ENCODE measurements around the gene NTSR1. TPM values are rescaled to one million over a fixed set of nuclear protein-coding genes. Genes with fewer than 3 reads are reported as not detected.

The NTSR1 gene
- total RNA-seq, 1 donor from 2014 or later, result not detected

DNA sequence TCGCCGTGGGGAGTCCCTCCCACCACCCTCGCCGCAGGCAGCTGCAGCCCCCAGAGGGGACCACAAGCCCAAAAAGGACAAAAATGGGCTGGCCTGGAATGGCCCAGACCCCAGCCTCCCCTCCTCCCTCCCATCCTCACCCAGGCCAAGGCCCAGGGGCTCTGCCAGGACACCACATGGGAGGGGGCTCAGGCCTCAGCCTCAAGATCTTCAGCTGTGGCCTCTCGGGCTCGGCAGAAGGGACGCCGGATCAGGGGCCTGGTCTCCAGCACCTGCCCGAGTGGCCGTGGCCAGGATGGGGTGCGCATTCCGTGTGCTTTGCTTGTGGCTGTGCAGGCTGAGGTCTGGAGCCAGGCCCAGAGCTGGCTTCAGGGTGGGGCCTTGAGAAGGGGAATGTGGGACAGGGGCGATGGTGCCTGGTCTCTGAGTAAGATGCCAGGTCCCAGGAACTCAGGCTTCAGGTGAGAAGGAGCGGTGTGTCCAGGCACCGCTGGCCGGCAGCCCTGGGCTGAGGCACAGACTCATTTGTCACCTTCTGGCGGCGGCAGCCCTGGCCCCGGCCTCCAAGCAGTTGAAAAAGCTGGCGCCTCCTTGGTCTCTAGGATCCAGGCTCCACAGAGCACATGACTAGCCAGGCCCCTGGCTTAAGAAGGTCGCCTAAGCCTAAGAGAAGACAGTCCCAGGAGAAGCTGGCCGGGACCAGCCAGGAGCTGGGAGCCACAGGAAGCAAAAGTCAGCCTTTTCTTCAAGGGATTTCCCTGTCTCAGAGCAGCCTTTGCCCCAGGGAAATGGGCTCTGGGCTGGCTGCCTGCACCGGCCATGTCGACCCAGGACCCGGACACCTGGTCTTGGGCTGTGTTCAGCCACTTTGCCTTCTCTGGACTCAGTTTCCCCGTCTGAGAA is 52.5 kb downstream of the NTSR1 start:
- H3K4me1 Mint-ChIP-seq, result no peaks in the 10 kb centered on the region
- DNase-seq, result no peak
- POLR2A ChIA-PET, result no interaction called here
- TF ChIP-seq CTCF (IDR thresholded peaks at IDR 0.05), result no peak
- H3K27me3 Mint-ChIP-seq, result peaks cover 19% of the 10 kb centered on the region
- ATAC-seq (ENCODE audit: low read depth), result no peak
- H3K27ac Mint-ChIP-seq, result no peak overlapping the region
- no peaks in the 10 kb centered on the region for H3K9me3 Mint-ChIP-seq
- no peak overlapping the region for H3K4me3 Mint-ChIP-seq
- intact Hi-C loops (cut with micrococcal nuclease), result no loop called here
- no peaks in the 10 kb centered on the region for H3K36me3 Mint-ChIP-seq (ENCODE audit: low read depth)
- CTCF ChIA-PET, result no interaction called here

- DNase-seq (no peak), ATAC-seq (ENCODE audit: low read depth) (no peak)
- Mint-ChIP-seq H3K4me3 (no peak overlapping the region), H3K4me1 (no peaks in the 10 kb centered on the region), H3K27ac (no peak overlapping the region), H3K27me3 (peaks cover 18% of the 10 kb centered on the region), H3K9me3 (no peaks in the 10 kb centered on the region), H3K36me3 (ENCODE audit: low read depth) (no peaks in the 10 kb centered on the region)
- intact Hi-C loops (cut with micrococcal nuclease), result loop anchor here (1.0 kb wide), 1 partner anchor 18 kb away; no protein-coding TSS in a partner anchor
- no peak for TF ChIP-seq CTCF (IDR thresholded peaks at IDR 0.05)
- CTCF ChIA-PET, result no interaction called here
- POLR2A ChIA-PET, result no interaction called here
Measured at GRCh38 chr20:62761759-62762131, 53.1 kb downstream of the NTSR1 start.

- no peaks in the 10 kb centered on the region for H3K36me3 Mint-ChIP-seq (ENCODE audit: low read depth)
- POLR2A ChIA-PET, result no interaction called here
- no peaks in the 10 kb centered on the region for H3K4me1 Mint-ChIP-seq
- no peak overlapping the region for H3K27ac Mint-ChIP-seq
- TF ChIP-seq CTCF (IDR thresholded peaks at IDR 0.05), result no peak
- ATAC-seq (ENCODE audit: low read depth) (no peak), DNase-seq (no peak)
- H3K9me3 Mint-ChIP-seq, result no peaks in the 10 kb centered on the region
- peaks cover 16% of the 10 kb centered on the region for H3K27me3 Mint-ChIP-seq
- CTCF ChIA-PET, result no interaction called here
- H3K4me3 Mint-ChIP-seq, result no peak overlapping the region
- intact Hi-C loops (cut with micrococcal nuclease), result loop anchor here (1.0 kb wide), 1 partner anchor 19 kb away; no protein-coding TSS in a partner anchor
Measured at GRCh38 chr20:62762376-62762775, 53.7 kb downstream of the NTSR1 start.

DNA sequence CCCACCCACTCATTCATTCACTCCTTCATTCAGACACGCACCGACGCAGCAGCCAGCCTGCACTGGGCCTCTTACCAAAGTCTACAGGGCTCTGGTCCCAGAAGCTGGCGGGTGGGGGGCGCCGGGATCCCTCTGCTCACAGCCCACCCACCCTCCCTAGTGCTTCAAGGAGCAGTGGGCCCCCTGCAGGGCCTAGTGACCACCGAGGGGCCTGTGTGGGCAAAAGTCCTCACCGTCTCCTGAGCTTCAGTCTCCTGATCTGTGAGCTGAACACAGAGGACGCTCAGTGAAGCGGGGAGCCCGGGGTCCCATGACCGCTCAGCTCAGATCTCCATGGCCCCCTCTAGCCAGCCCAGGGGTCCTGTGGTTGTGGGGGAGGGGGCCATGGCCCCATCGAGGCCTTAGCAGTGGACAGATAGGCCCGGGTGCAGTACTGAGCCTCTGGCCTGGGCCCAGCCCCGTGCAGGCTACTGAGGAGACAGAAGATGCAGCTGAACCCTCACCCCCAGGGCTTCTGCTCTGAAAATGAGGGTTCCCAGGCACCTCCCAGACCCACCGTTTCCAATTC is 54.2 kb downstream of the NTSR1 start:
- intact Hi-C loops (cut with micrococcal nuclease), result loop anchor here (1.0 kb wide), 1 partner anchor 20 kb away; no protein-coding TSS in a partner anchor
- H3K27me3 Mint-ChIP-seq, result peaks cover 12% of the 10 kb centered on the region
- ChIA-PET POLR2A (interaction anchor here (0.6 kb wide), 1 partner anchor 12 kb away, joined by 5 read pairs; no protein-coding TSS in a partner anchor), CTCF (no interaction called here)
- H3K4me3 Mint-ChIP-seq, result no peak overlapping the region
- H3K36me3 Mint-ChIP-seq (ENCODE audit: low read depth), result no peaks in the 10 kb centered on the region
- H3K4me1 Mint-ChIP-seq, result no peaks in the 10 kb centered on the region
- TF ChIP-seq CTCF (IDR thresholded peaks at IDR 0.05), result no peak
- H3K9me3 Mint-ChIP-seq, result no peaks in the 10 kb centered on the region
- ATAC-seq (ENCODE audit: low read depth) (no peak), DNase-seq (no peak)
- no peak overlapping the region for H3K27ac Mint-ChIP-seq

DNA sequence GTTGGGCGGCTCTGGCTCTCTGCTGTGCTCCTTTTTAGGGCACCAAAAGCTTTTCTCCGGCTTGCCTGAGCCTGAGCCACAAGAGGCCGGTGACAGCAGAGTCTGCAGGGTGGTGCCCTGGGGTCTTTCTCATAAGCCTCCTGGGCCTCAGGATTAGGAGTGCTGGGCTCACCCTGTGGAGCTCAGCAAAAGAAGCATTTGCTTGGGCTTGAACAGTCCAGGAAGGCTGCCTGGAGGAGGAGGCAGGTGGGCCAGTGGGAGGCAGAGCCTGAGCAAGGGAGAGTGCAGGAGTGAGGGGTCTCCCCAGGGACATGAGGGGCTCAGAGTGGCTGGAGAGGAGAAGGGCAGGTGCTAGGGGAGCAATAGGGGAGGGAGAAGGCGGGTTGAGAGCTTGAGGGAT is 54.8 kb downstream of the NTSR1 start:
- Mint-ChIP-seq H3K4me3 (no peak overlapping the region), H3K9me3 (no peaks in the 10 kb centered on the region), H3K27me3 (peaks cover 9% of the 10 kb centered on the region), H3K36me3 (ENCODE audit: low read depth) (no peaks in the 10 kb centered on the region), H3K4me1 (no peaks in the 10 kb centered on the region), H3K27ac (no peak overlapping the region)
- TF ChIP-seq CTCF (IDR thresholded peaks at IDR 0.05), result no peak
- ATAC-seq (ENCODE audit: low read depth) (no peak), DNase-seq (no peak)
- POLR2A ChIA-PET, result interaction anchor here (0.6 kb wide), 1 partner anchor 13 kb away, joined by 5 read pairs; no protein-coding TSS in a partner anchor
- intact Hi-C loops (cut with micrococcal nuclease), result no loop called here
- CTCF ChIA-PET, result no interaction called here
